Bronchial epithelial cell (primary cell): ENCODE measurements around the gene EPHA10. TPM values are rescaled to one million over a fixed set of nuclear protein-coding genes. Genes with fewer than 3 reads are reported as not detected.

Experiments
- DNase-seq: peaks from one replicate; pipeline ENCODE4 v3.0.0-alpha.2; 2010; ENCODE audit warnings: low read depth
- FAIRE-seq: peaks from 2 replicates; lab custom pipeline; 2011; peaks lifted over from hg19 to GRCh38; lab: Jason Lieb, UNC
- H3K27me3 ChIP-seq: 2 replicates; pipeline ENCODE4 v1.5.1; 2011; ENCODE audit warnings: low read length; ENCODE audit not compliant: control insufficient read depth, insufficient read depth
- H3K36me3 ChIP-seq: 2 replicates; pipeline ENCODE4 v1.5.1; 2011; ENCODE audit warnings: low read length; ENCODE audit not compliant: control insufficient read depth, insufficient read depth
- H3K4me3 ChIP-seq: 2 replicates; pipeline ENCODE4 v1.5.1; 2011; ENCODE audit warnings: mild to moderate bottlenecking, low read depth, low read length, control low read depth
- CTCF ChIP-seq: IDR thresholded peaks from 2 replicates; pipeline ENCODE4 v1.5.1; 2011; ENCODE audit warnings: mild to moderate bottlenecking, moderate library complexity, low read length, control low read depth, inconsistent platforms; ENCODE audit not compliant: insufficient read depth, severe bottlenecking
- total RNA-seq: library from RNA; depleted of rRNA; stranded (reverse); fragments of >200 nt; gene quantifications from 2 replicates; pipeline ENCODE4 v1.2.1, GENCODE V29; 2014

Gene EPHA10
- total RNA-seq, 1 donor from 2014 or later, result 0.26 TPM

GRCh38 chr1:37726751-37727585, 38.0 kb downstream of the EPHA10 start:
- no peak overlapping the region for H3K4me3 ChIP-seq
- peaks cover 4% of the 10 kb centered on the region for H3K27me3 ChIP-seq
- FAIRE-seq (peak; percentile 85), DNase-seq (no peak)
- no peaks in the 10 kb centered on the region for H3K36me3 ChIP-seq
- TF ChIP-seq CTCF, result no peak

GRCh38 chr1:37725851-37726613, 38.9 kb downstream of the EPHA10 start:
- H3K4me3 ChIP-seq, result no peak overlapping the region
- FAIRE-seq (no peak), DNase-seq (no peak)
- no peaks in the 10 kb centered on the region for H3K36me3 ChIP-seq
- peaks cover 4% of the 10 kb centered on the region for H3K27me3 ChIP-seq
- no peak for TF ChIP-seq CTCF

- Histone ChIP-seq H3K4me3 (no peak overlapping the region), H3K27me3 (peaks cover 4% of the 10 kb centered on the region), H3K36me3 (no peaks in the 10 kb centered on the region)
- FAIRE-seq, result no peak
- no peak for TF ChIP-seq CTCF
- no peak for DNase-seq
Observed at GRCh38 chr1:37724575-37724974, 40.3 kb downstream of the EPHA10 start.

GRCh38 chr1:37723390-37724078, 41.4 kb downstream of the EPHA10 start:
- no peak for FAIRE-seq
- Histone ChIP-seq H3K27me3 (peaks cover 4% of the 10 kb centered on the region), H3K4me3 (no peak overlapping the region), H3K36me3 (no peaks in the 10 kb centered on the region)
- no peak for DNase-seq
- TF ChIP-seq CTCF, result no peak

- TF ChIP-seq CTCF, result no peak
- Histone ChIP-seq H3K27me3 (peaks cover 4% of the 10 kb centered on the region), H3K4me3 (no peak overlapping the region), H3K36me3 (no peaks in the 10 kb centered on the region)
- DNase-seq, result no peak
- no peak for FAIRE-seq
Observed at GRCh38 chr1:37723072-37723389, 41.9 kb downstream of the EPHA10 start.
